NCI-H1105 treated with DMSO at 0.1 percent for 48 hours (cell line): Measurements from ENCODE around the gene CATSPERB.
A peak's percentile ranks its signal among the peaks of the same experiment; 100 is the strongest.
"Not testable (repeated sequence)": the region's sequence is repeated elsewhere in the genome, so short reads cannot be mapped to it uniquely, and the experiment has no call there.

Experiments used
- DNase-seq: peaks from one replicate; lab custom pipeline; 2025; lab: John Stamatoyannopoulos, UW

Gene CATSPERB, protein sequence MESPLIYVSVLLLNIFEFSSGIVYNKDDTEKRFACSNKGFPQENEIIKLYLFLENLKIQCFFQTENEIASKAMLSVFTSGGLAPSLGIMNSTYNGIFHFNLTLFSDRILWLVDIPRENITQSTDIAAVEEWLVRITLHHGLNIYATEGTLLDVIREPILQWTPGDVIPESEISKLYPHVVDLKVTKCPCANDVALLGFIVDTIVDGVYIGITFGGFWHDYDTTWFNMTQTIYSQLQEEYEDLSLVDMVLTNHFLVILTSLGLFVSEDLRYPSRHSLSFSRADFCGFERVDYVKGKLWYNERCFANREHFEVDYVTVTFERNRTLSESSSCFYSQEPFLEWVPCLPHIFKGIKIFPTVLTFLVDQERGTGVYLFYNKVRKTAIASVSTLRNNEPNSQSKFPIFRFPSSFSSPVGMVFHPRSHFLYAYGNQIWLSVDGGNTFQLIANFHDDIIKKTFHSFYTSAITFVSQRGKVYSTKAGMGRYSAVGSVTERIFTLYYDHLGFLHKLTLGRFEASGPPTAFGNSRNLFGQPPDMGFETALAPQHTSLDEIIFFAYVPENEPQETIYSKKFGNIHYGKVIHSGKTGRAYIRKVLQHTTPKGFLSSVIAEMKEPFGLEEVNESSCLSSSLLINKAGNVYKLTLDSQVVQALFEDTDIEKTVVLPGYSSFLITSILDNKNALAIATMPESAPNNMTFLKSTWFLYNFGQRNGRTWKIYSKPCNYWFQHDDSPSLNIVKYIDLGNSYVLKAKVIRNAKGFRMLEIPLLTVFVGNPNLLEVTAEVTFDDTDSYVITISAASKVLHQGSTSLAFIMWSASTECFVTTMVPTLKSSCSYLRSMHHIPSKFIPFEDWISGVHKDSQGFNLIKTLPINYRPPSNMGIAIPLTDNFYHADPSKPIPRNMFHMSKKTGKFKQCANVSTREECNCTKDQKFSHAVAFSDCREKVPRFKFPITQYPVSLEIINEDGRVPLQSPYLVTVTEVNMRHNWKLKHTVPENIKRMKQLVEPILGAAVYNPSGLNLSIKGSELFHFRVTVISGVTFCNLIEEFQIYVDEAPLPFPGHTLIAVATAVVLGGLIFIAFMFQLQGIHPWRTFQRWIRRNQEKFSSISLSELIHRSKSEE

DNA sequence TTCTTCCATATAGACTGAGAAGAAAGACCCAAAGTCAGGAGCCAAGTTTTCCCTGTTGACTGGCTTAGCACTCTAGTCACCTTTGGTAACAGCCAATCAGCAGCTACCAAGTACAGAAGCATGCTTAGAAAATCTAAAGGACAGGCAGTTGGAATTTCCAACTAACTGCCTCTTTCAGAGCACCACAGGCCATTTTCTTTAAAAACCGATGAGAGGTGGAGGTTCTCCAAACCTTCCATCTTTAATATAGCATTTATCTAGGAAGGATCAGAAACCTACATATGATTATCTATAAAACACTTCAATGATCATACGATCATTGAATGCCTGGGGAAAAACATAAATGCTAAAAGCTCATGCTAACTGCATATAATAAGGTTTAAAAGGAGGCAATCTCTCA is at the start of gene CATSPERB:
CATSPERB (minus strand) TSS at position 101 of the 400 bp plus-strand sequence. CDS start 2,607 bp downstream, outside the sequence.
- no peak for DNase-seq

DNA sequence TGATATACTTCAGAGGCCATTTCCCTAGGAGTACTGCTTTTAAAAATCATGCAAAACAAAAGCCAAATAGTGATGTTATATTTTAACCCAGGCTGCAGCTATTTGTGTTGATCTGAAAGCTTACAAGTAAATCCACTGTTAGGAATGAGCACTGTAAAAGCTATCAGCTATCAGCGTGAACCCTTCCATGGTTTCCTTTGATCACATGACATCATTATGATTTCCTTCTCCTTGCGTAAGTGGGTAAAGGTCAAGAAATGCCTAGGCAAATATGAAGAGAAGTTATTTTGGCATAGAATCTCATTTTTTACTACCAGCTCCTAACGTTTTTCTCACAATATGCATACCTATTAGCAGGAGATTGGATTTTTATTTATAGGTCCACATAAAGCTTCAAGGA is 48.6 kb upstream of the CATSPERB start:
- DNase-seq, result no peak

DNA sequence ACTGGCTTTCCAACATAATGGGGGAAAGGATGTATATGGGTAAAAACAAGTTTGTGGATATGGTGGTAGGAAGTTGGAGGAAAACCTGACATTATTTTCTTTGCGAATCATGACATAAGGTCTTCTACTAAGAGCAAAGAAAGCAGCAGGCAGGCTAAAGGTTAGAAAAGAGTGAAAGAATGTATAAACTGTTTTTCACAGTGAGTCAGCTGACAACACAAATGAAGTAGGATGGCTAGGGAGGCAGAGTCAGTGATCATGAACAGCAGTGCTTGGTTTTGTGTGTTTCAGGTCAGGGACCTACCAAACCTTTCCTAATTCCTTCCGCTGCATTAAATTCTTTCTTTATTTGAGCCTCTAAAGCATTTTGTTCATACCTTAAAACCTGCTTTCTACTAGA is 46.3 kb upstream of the CATSPERB start:
- no peak for DNase-seq

DNA sequence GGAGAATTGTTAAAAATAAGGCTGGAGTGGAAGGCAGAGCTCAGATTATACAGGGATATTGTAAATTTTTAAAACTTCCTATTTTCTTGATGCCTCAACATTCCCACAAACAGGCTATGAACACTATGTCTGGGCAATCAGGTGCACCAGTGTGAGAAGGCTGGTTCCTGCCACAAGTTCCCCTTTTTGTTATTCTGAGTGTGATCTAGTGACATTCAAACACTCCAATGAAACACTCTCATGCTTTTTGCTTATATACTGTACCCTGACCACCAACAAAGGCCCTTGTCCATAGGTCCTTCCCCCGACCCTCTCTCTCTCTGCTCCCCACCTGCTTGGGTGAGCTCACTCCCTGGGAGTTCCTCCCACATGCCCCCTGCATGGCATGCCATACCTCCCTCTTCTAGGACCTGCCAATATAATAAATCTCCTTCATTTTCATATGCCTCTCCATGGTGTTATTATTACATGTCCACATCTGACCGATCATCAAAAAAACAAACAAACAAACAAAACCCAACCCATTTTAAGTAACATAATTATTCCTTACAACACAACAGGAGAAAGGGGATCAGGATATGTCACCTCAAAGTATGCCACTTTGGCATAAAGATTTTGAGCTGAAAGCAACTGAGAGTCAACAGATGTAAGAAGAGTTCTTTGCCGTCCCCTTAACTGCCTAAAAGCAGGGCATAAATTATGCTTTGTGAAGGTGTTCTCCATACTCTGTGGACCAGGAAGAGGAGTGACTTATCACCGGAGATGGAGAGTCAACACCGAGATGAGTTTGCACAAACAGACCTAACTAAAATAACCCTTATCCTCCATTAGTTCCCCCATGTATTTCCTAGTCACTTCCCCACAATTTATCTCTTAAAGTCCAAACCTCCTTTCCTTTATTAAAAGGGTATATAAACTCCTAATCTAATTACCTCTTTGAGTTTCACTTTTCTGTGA is 42.5 kb upstream of the CATSPERB start:
- DNase-seq, result no peak

DNA sequence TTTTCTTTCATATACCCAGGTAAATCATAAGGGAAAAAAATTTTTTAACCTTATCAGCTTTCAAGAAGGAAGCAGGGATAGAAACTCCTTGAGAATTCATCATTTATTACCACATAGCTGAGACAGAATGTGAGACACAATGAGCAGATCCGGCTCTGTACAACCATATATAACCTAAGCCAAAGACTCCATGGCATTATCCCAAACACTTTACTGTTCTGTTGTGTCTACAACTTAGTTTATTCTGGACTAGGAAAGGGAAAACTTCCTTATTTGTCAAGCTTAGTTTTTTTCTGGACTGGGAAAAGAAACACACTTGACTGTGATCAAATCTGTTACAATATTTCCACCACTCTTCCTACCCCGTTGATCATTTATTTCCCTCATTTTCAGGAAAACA is 38.3 kb upstream of the CATSPERB start:
- no peak for DNase-seq

DNA sequence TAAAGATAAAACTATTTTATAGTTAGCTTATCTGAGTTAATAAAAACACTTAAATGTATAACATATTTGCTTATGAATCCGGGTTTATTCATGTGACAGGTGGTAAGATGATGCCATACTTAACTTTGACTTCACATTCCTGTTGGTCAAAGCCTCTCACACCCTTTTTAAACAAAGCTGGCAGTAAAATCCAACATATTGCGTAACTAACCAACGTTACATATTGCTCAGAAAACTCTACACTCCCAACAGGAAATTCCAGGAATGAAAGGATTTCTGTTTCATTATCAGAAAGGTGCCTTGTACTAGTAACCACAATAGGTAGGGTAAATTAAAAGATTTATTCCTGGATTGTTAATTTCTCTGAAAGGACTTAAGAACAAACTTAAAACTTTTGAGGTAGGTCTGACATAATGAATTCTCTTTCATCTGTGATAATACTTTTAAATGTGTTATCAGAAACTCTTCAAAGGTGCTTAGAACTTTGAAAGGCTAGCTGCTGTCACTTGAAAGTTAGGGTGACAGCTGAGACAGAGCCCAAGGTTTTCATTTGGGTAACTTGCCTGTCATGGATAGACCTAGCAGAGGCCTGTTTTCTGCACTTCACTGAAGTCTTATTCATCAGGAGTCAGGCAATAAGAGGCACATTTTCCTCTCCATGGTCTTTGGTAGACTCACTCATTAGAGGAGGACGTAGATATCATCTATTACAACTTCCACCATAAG is 23.8 kb upstream of the CATSPERB start:
- DNase-seq, result no peak

DNA sequence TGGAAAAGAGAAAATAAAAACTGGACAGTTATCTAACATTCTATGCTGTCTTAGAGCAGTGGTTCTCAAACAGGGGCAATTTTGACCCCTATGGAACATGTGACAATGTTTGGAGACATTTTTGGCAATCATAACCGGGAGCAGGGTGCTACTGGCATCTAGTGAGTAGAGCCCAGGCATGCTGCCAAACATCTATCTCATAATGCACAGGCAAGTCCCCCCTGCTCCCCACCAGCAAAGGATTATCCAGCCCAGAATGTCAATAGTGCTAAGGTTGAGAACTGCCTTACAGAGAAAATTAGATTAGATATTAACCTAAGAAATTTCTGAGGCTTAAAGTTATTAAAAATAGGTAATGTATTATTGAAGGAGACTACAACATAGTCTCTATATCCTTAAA is 22.9 kb upstream of the CATSPERB start:
- DNase-seq, result peak; percentile 31

DNA sequence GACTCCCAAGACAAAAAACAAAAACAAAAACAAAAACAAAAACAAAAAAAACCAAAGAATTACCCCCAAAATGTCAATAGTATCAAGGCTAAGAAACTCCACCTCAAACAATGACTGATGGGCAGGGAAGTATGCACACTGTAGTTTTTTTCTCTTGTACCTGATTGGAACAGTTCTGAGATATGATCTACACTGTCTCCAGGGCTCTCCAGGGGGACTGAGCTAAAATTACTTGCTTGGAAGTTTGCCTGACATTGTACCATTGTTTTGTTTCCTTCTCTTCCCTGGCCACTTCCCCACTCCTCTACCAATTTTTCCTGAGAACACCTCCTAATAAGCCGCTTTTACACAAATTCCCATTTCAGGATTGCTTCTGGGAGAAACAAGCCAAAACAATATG is 22.3 kb upstream of the CATSPERB start:
- DNase-seq, result no peak

DNA sequence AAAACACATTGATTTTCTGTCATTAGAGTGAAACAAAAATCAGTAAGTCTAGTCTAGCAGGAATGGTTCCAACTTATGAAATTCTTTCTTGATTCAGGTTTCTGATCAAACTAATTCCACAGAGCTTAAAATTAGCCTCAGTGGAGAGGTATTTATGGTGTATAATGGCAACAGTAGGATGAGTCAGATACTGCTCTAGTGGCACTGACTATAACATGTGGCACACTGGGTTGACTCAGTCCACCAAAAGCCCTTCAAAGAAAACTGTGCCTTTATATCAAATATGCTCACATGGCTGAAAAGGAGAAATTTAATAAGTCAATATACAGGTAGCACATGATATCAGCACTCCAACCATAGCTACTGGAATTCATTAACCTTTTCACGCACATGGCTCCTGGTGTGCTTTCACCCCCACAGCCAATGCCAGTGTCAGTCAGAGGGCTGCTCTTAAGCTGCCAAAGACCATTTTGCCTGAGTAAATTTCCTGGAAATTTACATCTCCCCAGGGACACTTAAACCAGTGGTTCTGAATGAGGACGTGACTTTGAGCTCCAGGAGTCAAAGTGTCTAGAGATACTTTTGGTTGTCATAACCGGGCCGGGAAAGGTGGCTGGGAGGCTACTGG is 21.7 kb upstream of the CATSPERB start:
- DNase-seq, result no peak

DNA sequence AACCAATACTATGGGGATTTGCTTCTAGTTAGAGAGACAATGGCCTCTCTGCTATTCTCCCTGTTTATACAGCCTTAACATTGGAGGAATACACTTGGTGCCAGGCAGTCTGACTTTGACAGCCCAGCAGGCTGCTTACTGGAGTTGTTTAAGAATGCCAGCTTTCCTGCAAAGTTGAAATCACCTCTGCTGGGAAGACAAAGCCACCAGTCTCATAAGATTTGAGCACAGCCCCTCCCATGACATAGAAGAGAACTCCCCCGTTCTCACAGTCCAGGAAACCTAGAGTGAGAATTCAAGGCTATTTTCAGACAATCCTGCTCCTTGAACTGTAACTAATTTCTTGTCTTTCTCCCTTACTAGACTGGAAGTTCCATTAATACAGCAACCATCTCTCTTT is 21.1 kb upstream of the CATSPERB start:
- no peak for DNase-seq

DNA sequence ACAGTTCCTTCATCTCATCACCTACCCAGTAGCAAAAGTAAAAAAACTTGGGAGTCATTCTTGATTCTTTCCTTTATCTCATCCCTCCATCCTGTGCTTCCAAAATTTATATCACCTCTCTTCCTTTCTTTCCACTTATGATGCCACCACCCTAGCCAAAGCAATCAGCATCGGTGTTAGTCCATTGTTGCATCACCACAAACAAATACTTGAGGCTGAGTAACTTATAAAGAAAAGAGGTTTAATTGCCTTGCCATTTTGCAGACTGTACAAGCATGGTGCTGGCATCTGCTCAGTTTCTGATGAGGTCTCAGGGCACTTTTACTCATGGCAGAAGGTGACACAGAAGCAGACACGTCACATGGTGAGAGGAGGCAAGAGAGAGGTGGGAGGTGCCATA is 19.8 kb upstream of the CATSPERB start:
- no peak for DNase-seq

DNA sequence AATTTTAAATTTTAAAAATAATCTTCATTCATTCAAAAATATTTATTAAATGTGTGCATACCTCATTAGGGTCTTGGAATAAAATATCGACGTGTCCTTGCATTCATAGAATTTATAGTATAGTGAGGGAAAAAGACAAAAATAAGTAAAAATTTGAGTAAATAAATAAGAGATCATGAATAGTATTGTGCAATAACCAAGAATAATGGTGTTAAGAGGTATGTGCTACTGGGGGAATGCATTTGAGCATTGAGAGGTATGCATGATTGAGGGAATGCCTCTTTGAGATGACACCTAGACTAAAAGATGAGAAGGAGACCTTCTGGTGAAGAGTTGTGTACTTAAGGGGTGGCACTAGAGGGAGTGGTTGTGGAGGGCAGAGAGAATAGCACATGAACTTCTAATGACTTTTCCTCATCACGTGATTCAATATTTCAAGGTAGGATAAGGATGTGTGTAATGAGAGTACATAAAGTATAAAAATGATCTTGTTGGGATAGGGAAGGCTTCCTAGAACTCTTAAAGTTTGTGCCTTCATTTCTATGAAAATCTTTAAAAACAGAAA is 18.8 kb upstream of the CATSPERB start:
- no peak for DNase-seq

DNA sequence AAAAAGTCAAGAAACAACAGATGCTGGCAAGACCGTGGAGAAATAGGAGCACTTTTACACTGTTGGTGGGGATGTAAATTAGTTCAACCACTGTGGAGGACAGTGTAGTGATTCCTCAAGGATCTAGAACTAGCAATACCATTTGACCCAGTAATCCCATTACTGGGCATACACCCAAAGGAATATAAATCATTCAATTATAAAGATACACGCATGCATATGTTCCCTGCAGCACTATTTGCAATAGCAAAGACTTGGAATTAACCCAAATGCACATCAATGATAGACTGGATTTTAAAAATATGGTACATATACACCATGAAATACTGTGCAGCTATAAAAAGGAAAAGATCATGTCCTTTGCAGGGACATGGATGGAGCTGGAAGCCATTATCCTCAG is 18.0 kb upstream of the CATSPERB start:
- DNase-seq, result no peak

DNA sequence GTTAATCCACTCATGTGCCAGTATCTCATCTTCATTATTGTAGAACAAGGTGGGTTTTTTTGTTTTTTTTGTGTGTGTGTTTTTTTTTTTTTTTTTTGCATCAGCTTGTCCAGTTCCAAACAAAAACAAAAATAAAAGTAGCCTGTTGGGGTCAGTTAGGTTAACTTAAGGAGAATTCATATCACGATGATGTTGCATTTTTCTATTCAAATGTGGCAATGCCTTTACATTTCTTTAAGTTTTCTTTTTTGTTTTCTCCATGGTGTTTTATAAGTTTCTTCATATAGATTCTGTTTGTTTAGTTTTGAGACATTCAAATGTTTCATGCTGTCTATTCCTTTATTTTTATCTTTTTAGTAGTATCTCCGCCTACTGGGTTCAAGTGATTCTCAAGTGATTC is 16.2 kb upstream of the CATSPERB start:
- DNase-seq, result no peak

DNA sequence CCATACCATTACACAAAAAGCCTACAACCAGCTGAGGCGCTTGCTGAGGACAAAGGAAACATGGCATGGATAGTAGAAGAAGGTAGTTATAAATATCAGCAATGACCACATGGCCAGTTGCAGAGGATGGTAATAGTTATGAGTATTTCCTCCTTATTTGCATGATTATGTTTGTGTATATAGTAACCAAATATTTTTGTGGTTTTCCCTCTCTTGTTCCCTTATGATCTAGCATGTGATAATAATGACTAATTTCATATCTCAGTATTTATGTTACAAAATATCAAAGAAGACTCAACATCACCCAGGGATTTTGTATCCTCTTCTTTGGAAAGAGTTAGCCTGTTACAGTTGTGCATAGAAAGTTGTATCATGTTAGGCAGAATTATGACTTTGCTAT is 13.5 kb upstream of the CATSPERB start:
- no peak for DNase-seq

DNA sequence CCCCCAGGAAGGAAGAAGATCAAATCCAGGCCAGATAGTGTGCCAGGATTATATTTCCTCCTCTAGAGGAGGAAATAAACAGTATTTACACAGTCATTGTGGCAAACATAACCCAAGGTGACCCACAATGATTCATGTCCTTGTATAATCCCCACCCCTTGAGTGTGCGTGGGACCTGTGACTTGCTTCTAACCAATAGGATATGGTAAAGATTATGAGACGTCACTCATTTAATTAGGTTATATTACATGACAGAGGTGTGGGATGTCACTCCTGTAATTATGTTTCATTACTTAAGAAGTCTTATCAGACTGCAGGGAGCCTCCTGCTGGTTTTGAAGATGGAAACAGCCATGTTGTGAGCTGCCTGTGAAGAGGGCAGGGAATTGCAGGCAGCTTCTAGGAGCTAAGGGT is 12.2 kb upstream of the CATSPERB start:
- DNase-seq, result no peak

DNA sequence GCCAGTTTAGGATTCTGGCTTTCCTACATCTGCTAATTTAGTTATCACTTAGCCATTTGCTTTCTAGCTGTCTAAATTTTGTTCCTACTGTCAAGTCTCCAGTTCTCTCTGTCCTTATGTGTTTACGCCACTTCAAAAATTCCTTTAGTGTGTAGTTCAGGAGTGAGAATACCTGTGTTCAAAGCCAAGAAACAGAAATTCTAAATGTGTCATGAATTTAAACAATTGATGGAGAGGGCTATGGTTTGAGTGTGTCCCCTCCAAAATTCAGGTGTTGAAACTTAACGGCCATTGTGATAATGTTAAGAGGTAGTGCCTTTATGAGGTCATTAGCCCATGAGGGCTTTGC is 11.4 kb upstream of the CATSPERB start:
- DNase-seq, result no peak

DNA sequence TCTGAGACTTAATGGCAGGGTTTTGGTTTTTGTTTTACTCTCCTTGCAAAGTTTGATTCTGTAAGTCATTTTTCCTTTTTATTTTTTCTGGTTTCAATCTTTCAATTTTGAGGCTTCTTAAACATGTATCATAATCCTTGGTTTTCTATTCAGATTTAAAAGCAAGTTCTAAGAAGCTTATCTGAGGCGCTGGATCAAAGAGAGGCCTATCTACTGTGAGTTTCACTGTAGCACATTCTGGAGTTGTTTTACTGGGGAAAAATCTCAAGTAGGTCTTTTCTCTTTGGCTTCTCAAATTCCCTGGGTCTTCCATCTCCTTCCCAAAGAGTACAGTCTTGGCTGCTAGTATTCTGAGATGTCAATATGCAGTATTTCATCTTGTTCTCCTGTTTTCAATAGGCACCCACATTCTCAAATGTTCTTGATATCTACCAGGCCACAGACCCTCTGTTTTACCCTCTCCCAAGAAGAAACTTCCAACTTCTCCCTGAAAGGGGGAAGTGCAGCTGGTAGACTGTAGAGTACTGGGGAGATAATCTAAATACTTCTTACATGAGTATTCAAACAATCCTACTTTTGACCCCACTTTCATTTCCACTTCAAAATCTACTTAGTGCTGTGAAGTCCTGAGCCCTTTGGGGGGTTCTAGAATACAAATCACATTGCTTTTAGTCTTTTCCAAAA is 10.9 kb upstream of the CATSPERB start:
- DNase-seq, result no peak

DNA sequence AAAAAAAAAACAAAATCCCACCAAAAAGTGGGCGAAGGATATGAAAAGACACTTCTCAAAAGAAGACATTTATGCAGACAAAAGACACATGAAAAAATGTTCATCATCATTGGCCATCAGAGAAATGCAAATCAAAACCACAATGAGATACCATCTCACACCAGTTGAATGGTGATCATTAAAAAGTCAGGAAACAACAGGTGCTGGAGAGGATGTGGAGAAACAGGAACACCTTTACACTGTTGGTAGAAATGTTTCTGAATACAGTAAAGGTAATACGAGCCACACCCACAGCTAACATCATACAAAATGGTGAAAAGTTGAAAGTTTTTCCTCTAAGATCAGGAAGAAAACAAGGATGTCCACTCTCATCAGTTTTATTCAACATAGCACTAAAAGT is 8.0 kb upstream of the CATSPERB start:
- DNase-seq, result not testable (repeated sequence)

DNA sequence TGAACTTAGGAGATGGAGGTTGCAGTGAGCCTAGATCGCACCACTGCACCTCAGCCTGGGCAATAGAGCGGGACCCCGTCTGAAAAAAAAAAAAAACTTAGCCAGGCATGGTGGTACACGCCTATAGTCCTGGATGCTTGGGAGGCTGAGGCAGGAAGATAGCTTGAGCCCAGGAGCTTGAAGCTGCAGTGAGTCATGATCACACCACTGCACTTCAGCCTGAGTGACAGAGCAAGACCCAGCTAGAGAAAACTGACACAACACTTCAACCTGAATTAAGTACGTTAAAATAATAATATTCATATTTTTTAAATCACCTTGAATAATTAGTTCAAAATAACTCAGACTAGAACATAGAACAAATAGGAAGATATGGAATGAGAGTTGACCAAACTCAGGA is 5.7 kb upstream of the CATSPERB start:
- no peak for DNase-seq
